BJ (cell line): ENCODE data around the gene AGBL4. TPM values are rescaled to one million over a fixed set of nuclear protein-coding genes. Genes with fewer than 3 reads are reported as not detected.
"Not testable (repeated sequence)": the region's sequence is repeated elsewhere in the genome, so short reads cannot be mapped to it uniquely, and the experiment has no call there.

ENCODE experiments used
- CTCF ChIA-PET: fragments of 350-600 bp; formaldehyde crosslinking; extraction: SDS; loops from one replicate; lab custom pipeline; 2021; ENCODE audit warnings: antibody characterized with exemption, inconsistent platforms; lab: Yijun Ruan, JAX
- POLR2A ChIA-PET: fragments of 300-600 bp; sonication (Branson Sonifier 250); formaldehyde crosslinking; extraction: SDS; loops from one replicate; lab custom pipeline; 2021; ENCODE audit warnings: antibody characterized with exemption; lab: Charles Lee
- DNase-seq: peaks from one replicate; pipeline ENCODE4 v3.0.0-alpha.2; 2011; ENCODE audit warnings: low read depth
- H3K27me3 ChIP-seq: 2 replicates; pipeline ENCODE4 v1.6.0; 2011; ENCODE audit warnings: low read length; ENCODE audit not compliant: control insufficient read depth, insufficient read depth
- H3K36me3 ChIP-seq: 2 replicates; pipeline ENCODE4 v1.5.1; 2011; ENCODE audit warnings: low read length; ENCODE audit not compliant: control insufficient read depth, insufficient read depth
- H3K4me3 ChIP-seq: 2 replicates; pipeline ENCODE4 v1.5.1; 2011; ENCODE audit warnings: low read depth, mild to moderate bottlenecking, control low read depth, low read length
- CTCF ChIP-seq: IDR thresholded peaks from 2 replicates; pipeline ENCODE4 v1.5.1; 2011; ENCODE audit warnings: low read depth, mild to moderate bottlenecking, control low read depth, inconsistent platforms, low read length, moderate library complexity; ENCODE audit not compliant: insufficient read depth
- polyA plus RNA-seq: library from polyadenylated mRNA; depleted of rRNA; stranded (reverse); fragments of >200 nt; gene quantifications from 2 replicates; pipeline ENCODE4 v1.2.3, GENCODE V29; 2011

The AGBL4 gene
- polyA plus RNA-seq, 1 experiment = not detected

DNA sequence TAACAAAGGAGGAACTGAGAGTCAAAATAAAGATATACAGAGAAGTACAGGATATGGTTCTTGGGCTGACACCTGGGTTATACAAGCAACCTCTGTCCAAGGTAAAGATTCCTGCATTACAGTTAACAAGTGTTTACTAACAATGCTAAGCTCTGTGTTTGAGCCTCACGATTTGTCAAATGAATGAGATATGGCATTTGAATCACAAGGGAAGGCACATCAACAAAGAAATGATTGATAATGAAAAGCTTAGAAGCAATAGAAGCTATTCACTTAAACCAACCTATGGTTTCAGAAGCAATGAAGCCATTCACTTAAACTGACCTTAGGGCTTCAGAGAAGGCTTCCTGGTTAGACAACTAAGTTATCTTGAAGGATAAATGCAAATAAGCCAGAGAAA lies 199.5 kb downstream of the AGBL4 start:
- Histone ChIP-seq H3K4me3 (no peak overlapping the region), H3K36me3 (no peaks in the 10 kb centered on the region), H3K27me3 (no peaks in the 10 kb centered on the region)
- CTCF ChIA-PET = no interaction called here
- POLR2A ChIA-PET = no interaction called here
- TF ChIP-seq CTCF = no peak
- DNase-seq = no peak

GRCh38 chr1:49817681-49818080 lies 206.1 kb downstream of the AGBL4 start:
- H3K36me3 ChIP-seq = no peaks in the 10 kb centered on the region
- no peak for TF ChIP-seq CTCF
- H3K4me3 ChIP-seq = no peak overlapping the region
- CTCF ChIA-PET = no interaction called here
- POLR2A ChIA-PET = no interaction called here
- no peaks in the 10 kb centered on the region for H3K27me3 ChIP-seq
- DNase-seq = no peak

- POLR2A ChIA-PET, DNase-seq, H3K27me3 ChIP-seq, CTCF ChIA-PET, H3K36me3 ChIP-seq, H3K4me3 ChIP-seq: not testable (repeated sequence)
Observed at GRCh38 chr1:49787013-49787412, 236.7 kb downstream of the AGBL4 start.

- DNase-seq = no peak
- CTCF ChIA-PET = no interaction called here
- POLR2A ChIA-PET = no interaction called here
Observed at GRCh38 chr1:49765034-49765433, 258.7 kb downstream of the AGBL4 start.

DNA sequence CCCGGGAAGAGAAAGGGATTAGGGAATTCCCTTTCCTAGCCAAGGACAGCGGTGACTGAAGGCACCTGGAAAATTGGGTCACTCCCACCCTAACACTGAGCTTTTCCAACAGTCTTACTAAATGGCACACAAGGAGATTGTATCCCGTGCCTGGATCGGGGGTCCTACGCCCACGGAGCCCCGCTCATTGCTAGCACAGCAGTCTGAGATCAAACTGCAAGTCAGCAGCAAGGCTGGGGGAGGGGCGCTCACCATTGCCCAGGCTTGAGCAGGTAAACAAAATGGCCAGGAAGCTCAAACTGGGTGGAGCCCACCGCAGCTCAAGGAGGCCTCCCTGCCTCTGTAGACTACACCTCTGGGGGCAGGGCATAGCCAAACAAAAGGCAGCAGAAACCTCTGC lies 285.6 kb downstream of the AGBL4 start:
- DNase-seq = not testable (repeated sequence)
- CTCF ChIA-PET = interaction anchor here (1.2 kb wide), 1 partner anchor 45 kb away, joined by 3 read pairs; no protein-coding TSS in a partner anchor

More at GRCh38 chr1:49765034-49765433, 258.7 kb downstream of the AGBL4 start:
- TF ChIP-seq CTCF = no peak
- Histone ChIP-seq H3K4me3 (no peak overlapping the region), H3K27me3 (no peaks in the 10 kb centered on the region), H3K36me3 (no peaks in the 10 kb centered on the region)

GRCh38 chr1:49728377-49728776 lies 295.4 kb downstream of the AGBL4 start:
- H3K4me3 ChIP-seq = no peak overlapping the region
- ChIA-PET POLR2A (no interaction called here), CTCF (no interaction called here)
- H3K36me3 ChIP-seq = no peaks in the 10 kb centered on the region
- no peak for DNase-seq
- no peak for TF ChIP-seq CTCF
- H3K27me3 ChIP-seq = no peaks in the 10 kb centered on the region

More for the DNA sequence above, 285.6 kb downstream of the AGBL4 start:
- H3K36me3 ChIP-seq, H3K27me3 ChIP-seq, H3K4me3 ChIP-seq, POLR2A ChIA-PET: not testable (repeated sequence)
